Measurements from ENCODE around the gene ZBTB46.

Gene ZBTB46

DNA sequence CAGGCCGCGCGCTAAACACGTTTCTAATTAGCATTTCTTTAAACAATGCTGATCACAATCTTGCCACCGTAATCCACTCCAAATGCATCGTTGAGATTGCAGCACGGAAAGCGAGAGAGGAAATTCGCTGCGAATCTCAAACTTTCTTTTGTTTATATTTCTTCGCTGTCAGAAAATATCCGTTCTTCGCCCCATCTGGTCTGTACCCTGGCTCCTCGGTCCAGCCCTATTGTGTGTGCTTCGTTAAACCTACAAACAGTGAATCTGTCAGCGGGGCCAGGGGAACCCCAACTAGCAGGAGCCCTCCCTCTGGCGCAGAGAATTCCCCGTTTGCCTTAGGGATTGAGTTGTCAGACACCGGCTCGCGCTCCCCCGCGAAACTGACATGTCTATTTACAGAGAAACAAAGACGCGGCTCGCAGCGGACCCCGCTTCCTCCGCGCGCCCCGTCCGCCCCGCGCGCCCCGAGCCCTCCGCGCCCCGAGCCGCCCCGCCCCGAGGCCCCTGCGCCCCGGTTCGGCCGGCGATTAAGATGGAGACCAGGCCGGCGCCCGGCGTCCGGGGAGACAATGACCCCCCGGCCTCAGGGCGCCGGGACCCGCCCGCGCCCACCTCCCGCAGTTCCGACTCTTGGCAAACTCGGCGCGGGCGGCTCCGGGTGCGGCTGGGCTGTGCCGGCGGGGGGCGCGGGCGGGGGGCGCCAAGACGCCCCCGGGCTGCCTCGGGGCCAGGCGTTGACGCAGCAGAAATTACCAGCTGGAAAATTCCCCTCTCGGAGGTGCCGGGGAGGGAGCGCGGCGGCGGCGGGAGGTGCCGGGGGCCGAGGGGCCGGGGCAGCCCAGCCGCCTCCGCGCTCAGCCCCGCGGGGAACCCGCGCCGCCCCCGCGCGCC lies 874 bp downstream of the ZBTB46 start:
- DNase-seq (ENCODE audit: low spot score): peak; percentile 75
- in situ Hi-C loops (cut with MboI; ENCODE audit: low sequenced_read_pairs, unreplicated experiment): no loop called here

DNA sequence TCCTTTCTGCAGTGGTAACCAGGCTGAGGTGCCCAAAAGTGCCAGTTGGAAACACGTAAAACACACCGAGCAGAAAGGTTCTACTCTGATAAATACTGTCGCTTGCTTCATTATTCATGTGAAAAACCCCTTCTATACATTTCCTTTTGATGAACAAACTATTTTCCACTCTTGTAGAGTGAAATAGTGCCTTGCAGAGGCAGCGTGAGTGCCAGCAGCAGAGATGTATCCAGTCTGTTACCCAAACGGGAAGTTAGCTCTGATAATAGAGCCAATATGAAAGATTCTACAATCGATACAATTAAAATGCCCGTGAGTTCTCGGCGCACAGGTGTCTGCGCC lies 1.5 kb downstream of the ZBTB46 start:
- in situ Hi-C loops (cut with MboI; ENCODE audit: low sequenced_read_pairs, unreplicated experiment): no loop called here
- TF ChIP-seq, protein P1, sequence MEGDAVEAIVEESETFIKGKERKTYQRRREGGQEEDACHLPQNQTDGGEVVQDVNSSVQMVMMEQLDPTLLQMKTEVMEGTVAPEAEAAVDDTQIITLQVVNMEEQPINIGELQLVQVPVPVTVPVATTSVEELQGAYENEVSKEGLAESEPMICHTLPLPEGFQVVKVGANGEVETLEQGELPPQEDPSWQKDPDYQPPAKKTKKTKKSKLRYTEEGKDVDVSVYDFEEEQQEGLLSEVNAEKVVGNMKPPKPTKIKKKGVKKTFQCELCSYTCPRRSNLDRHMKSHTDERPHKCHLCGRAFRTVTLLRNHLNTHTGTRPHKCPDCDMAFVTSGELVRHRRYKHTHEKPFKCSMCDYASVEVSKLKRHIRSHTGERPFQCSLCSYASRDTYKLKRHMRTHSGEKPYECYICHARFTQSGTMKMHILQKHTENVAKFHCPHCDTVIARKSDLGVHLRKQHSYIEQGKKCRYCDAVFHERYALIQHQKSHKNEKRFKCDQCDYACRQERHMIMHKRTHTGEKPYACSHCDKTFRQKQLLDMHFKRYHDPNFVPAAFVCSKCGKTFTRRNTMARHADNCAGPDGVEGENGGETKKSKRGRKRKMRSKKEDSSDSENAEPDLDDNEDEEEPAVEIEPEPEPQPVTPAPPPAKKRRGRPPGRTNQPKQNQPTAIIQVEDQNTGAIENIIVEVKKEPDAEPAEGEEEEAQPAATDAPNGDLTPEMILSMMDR (IDR thresholded peaks at IDR 0.05; ENCODE audit: borderline replicate concordance, control extremely low read depth, extremely low read depth, insufficient read depth, missing control alignments): no peak
- no peak for DNase-seq (ENCODE audit: low spot score)

More for the DNA sequence above, 874 bp downstream of the ZBTB46 start:
- TF ChIP-seq, protein P1 (IDR thresholded peaks at IDR 0.05; ENCODE audit: borderline replicate concordance, control extremely low read depth, extremely low read depth, insufficient read depth, missing control alignments): no peak

DNA sequence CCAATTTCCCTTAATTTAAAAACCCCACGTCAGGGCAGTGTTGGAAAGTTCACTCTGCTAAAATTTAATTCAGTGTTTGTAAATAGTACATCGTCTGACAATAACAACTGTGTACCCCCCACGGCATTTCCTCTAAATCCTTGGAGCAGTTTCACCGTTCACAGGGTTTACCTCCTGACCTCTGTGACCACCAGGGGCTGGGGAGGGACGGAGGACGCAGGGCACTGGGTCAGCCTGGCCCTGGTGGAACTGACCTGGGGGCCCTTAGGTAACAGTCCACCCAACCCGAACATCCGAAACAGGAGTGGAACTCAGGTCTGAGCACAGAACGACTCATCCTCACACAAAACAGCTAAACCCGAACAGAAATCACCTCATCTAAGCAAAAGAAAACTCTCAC lies 2.1 kb downstream of the ZBTB46 start:
- DNase-seq (ENCODE audit: low spot score): no peak
- in situ Hi-C loops (cut with MboI; ENCODE audit: low sequenced_read_pairs, unreplicated experiment): no loop called here
- TF ChIP-seq, protein P1 (IDR thresholded peaks at IDR 0.05; ENCODE audit: borderline replicate concordance, control extremely low read depth, extremely low read depth, insufficient read depth, missing control alignments): no peak

DNA sequence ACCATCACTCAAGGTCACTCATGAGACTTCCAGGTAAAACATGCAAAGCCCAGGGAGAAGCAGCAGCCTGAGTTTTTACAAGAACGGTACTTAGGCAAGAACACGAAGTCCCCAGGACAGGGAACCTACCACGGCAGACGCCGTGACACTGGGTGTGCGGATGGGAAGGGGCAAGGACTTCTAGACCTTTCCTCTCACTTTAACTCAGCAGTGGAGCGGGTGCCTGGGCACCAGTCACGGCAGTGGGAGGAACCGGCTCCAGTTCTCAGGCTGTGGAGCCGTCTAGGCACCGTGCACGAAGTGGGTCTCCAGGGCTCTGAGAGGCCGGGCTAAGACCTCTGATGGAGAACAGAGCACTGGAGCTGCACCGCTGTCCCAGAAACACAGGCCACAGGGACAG lies 2.5 kb downstream of the ZBTB46 start:
- TF ChIP-seq, protein P1 (IDR thresholded peaks at IDR 0.05; ENCODE audit: borderline replicate concordance, control extremely low read depth, extremely low read depth, insufficient read depth, missing control alignments): no peak
- in situ Hi-C loops (cut with MboI; ENCODE audit: low sequenced_read_pairs, unreplicated experiment): no loop called here
- DNase-seq (ENCODE audit: low spot score): no peak

DNA sequence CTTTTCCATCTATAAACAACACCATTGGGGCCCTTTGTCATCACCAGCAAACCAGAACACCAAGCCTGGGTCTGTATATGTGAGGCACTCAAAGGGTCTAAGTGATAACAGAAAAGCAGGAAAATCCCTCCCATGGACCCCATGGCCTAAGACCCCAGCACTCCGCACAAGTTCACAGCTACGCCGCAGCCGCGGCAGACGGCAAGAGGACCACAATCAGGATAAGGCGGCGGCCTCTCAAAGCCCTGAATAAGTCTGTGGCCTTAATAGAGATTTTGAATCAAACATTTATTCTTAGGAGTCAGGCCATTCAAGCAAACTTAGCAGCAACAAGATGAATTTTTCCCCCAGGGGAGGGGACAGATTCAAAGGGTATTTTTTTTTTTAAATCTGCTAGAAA lies 2.9 kb downstream of the ZBTB46 start:
- no peak for DNase-seq (ENCODE audit: low spot score)
- in situ Hi-C loops (cut with MboI; ENCODE audit: low sequenced_read_pairs, unreplicated experiment): no loop called here
- TF ChIP-seq, protein P1 (IDR thresholded peaks at IDR 0.05; ENCODE audit: borderline replicate concordance, control extremely low read depth, extremely low read depth, insufficient read depth, missing control alignments): no peak

DNA sequence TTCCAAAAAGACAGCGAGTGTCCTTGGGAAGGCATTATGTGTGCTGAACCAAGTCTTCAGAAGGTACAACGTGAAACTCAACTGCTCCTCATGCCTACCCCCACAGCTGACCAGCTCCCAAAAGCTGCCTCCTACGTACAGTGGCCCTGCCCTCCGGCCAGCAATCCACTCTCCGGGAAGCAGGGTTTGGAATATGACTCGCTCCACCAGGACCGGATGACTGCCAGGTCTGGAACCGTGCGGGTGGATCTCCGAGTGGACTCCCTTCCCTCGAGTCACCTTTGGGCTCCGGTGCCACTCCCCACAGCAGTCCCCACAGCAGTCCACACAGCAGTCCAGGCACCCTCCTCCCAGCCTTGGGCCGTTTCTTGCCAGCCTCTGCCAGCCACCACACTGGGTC lies 4.3 kb downstream of the ZBTB46 start:
- no peak for DNase-seq (ENCODE audit: low spot score)
- in situ Hi-C loops (cut with MboI; ENCODE audit: low sequenced_read_pairs, unreplicated experiment): no loop called here
- TF ChIP-seq, protein P1 (IDR thresholded peaks at IDR 0.05; ENCODE audit: borderline replicate concordance, control extremely low read depth, extremely low read depth, insufficient read depth, missing control alignments): no peak

Measured in GM13976 (cell line).